ENCODE results near the gene UPB1.

The UPB1 gene

DNA sequence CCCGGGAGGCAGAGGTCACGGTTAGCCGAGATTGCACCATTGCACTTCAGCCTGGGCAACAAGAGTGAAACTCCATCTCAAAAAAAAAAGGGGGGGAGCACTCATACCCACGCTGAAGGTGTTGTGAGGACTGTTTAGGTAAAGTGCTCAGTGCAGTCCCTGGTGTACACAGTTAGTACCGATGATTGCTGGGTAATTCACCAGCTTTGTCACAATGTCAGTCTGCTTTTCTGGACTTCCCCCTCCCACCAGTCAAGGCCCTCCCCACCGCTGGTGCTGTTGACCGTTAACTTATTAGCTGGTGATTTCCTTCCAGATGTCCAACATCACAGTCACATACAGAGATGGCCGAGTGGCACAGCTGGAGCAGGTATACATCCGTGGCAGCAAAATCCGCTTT is 72.5 kb downstream of the UPB1 start:
- no peaks in the 10 kb centered on the region for H3K27me3 ChIP-seq (ENCODE audit: insufficient read depth, poor library complexity, severe bottlenecking)
- no peak overlapping the region for H3K27ac ChIP-seq (replicated peaks)
- DNase-seq (ENCODE audit: low read depth in 1 of 2, low spot score in 1 of 2) = no peak
- no peak for TF ChIP-seq POLR2AphosphoS5 (IDR thresholded peaks at IDR 0.05; ENCODE audit: low read depth)
- no peak for TF ChIP-seq GABPA (IDR thresholded peaks at IDR 0.05; ENCODE audit: low read depth)
- no peak for TF ChIP-seq REST (IDR thresholded peaks at IDR 0.05; ENCODE audit: insufficient replicate concordance, low read depth)
- TF ChIP-seq, protein P1, sequence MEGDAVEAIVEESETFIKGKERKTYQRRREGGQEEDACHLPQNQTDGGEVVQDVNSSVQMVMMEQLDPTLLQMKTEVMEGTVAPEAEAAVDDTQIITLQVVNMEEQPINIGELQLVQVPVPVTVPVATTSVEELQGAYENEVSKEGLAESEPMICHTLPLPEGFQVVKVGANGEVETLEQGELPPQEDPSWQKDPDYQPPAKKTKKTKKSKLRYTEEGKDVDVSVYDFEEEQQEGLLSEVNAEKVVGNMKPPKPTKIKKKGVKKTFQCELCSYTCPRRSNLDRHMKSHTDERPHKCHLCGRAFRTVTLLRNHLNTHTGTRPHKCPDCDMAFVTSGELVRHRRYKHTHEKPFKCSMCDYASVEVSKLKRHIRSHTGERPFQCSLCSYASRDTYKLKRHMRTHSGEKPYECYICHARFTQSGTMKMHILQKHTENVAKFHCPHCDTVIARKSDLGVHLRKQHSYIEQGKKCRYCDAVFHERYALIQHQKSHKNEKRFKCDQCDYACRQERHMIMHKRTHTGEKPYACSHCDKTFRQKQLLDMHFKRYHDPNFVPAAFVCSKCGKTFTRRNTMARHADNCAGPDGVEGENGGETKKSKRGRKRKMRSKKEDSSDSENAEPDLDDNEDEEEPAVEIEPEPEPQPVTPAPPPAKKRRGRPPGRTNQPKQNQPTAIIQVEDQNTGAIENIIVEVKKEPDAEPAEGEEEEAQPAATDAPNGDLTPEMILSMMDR (IDR thresholded peaks at IDR 0.05; ENCODE audit: insufficient read depth, low read length) = no peak
- no peak for TF ChIP-seq SPI1 (IDR thresholded peaks at IDR 0.05; ENCODE audit: borderline replicate concordance, low read depth)
- H3K4me3 ChIP-seq (replicated peaks; ENCODE audit: insufficient read depth, low read length) = no peak overlapping the region

DNA sequence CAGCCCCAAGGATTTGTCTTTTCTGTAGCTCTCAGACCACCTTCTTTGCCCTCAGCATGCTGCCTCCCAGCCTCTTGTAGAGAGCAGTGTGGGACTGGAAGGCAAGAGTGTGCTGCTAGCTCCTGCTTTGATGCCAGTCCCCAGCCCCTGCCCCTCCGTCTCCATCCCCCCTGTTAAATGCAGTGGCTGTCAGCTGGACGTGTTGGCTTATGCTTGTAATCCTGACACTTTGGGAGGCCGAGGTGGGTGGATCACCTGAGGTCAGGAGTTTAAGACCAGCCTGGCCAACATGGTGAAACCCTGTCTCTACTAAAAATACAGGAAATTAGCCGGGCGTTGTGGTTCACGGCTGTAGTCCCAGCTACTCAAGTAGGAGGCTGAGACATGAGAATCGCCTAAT is 76.1 kb downstream of the UPB1 start:
- TF ChIP-seq GABPA (IDR thresholded peaks at IDR 0.05; ENCODE audit: low read depth) = no peak
- TF ChIP-seq POLR2AphosphoS5 (IDR thresholded peaks at IDR 0.05; ENCODE audit: low read depth) = no peak
- TF ChIP-seq, protein P1 (IDR thresholded peaks at IDR 0.05; ENCODE audit: insufficient read depth, low read length) = no peak
- TF ChIP-seq SPI1 (IDR thresholded peaks at IDR 0.05; ENCODE audit: borderline replicate concordance, low read depth) = no peak
- no peak for TF ChIP-seq REST (IDR thresholded peaks at IDR 0.05; ENCODE audit: insufficient replicate concordance, low read depth)
- Histone ChIP-seq H3K4me3 (replicated peaks; ENCODE audit: insufficient read depth, low read length) (no peak overlapping the region), H3K27me3 (ENCODE audit: insufficient read depth, poor library complexity, severe bottlenecking) (no peaks in the 10 kb centered on the region), H3K27ac (replicated peaks) (no peak overlapping the region)
- DNase-seq (ENCODE audit: low read depth in 1 of 2, low spot score in 1 of 2) = no peak

GRCh38 chr22:24576778-24577177 is 81.6 kb downstream of the UPB1 start:
- no peaks in the 10 kb centered on the region for H3K27me3 ChIP-seq (ENCODE audit: insufficient read depth, poor library complexity, severe bottlenecking)
- TF ChIP-seq GABPA (IDR thresholded peaks at IDR 0.05; ENCODE audit: low read depth) = no peak
- TF ChIP-seq, protein P1 (IDR thresholded peaks at IDR 0.05; ENCODE audit: insufficient read depth, low read length) = no peak
- TF ChIP-seq SPI1 (IDR thresholded peaks at IDR 0.05; ENCODE audit: borderline replicate concordance, low read depth) = no peak
- H3K4me3 ChIP-seq (replicated peaks; ENCODE audit: insufficient read depth, low read length) = no peak overlapping the region
- H3K27ac ChIP-seq (replicated peaks) = no peak overlapping the region
- DNase-seq (ENCODE audit: low read depth in 1 of 2, low spot score in 1 of 2) = no peak

All from HL-60 (cell line).